SH-SY5Y (cell line): ENCODE measurements around the gene TUBA4B.

Experiments used
- GATA2 ChIP-seq: IDR thresholded peaks from 2 replicates; pipeline ENCODE4 v1.6.1; 2011; ENCODE audit warnings: mild to moderate bottlenecking, low read depth, low read length
- GATA3 ChIP-seq: IDR thresholded peaks from 2 replicates; pipeline ENCODE4 v1.6.1; 2011; ENCODE audit warnings: low read depth, mild to moderate bottlenecking, low read length, moderate library complexity

DNA sequence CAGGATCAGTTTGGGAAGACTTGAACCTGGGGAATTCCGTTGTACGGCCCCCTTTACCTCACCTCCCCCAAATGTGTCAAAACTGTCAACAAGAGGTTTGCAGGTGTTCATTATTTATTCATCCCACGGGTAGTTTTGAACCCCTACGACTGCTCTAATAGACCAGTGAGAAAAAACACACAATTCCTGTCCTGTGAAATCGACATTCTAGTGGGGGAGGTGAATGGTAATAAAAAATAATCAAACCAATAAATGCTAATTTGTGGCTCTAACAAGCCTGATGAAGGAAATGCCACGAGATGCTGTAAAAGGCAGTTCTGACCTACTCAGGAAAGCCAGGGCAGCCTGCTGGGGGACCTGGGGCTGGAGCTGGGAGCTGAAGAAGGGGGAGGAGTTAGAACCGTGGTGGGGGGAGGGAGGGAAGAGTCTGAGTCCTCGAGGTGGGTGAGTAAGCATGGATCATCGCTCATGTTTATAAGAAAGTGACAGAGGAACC lies 25.7 kb downstream of the TUBA4B start:
- TF ChIP-seq GATA2 (no peak), GATA3 (no peak)
